GM12892 (cell line): Measurements from ENCODE around the gene MIP.
A peak's percentile ranks its signal among the peaks of the same experiment; 100 is the strongest.

Experiments used
- DNase-seq: peaks from one replicate; pipeline ENCODE4 v3.0.0; 2011; ENCODE audit not compliant: insufficient read length
- FAIRE-seq: peaks from 2 replicates; lab custom pipeline; 2011; peaks lifted over from hg19 to GRCh38; lab: Jason Lieb, UNC
- POLR2A ChIP-seq: IDR thresholded peaks from 2 replicates; pipeline ENCODE4 v1.6.1; 2011; ENCODE audit warnings: low read depth, low read length, control low read depth
- POLR2AphosphoS5 ChIP-seq: IDR thresholded peaks from 2 replicates; pipeline ENCODE4 v1.6.1; 2011; ENCODE audit warnings: low read depth, low read length, control low read depth
- TAF1 ChIP-seq: IDR thresholded peaks from 2 replicates; pipeline ENCODE4 v1.6.1; 2011; ENCODE audit warnings: low read depth, mild to moderate bottlenecking, control low read depth, low read length, borderline replicate concordance

The MIP gene

GRCh38 chr12:56479625-56480024 lies 25.2 kb upstream of the MIP start:
- FAIRE-seq (no peak), DNase-seq (no peak)
- TF ChIP-seq POLR2AphosphoS5: no peak
- no peak for TF ChIP-seq TAF1
- no peak for TF ChIP-seq POLR2A

GRCh38 chr12:56477521-56478225 lies 23.2 kb upstream of the MIP start:
- FAIRE-seq (no peak), DNase-seq (no peak)
- TF ChIP-seq TAF1 (no peak), POLR2A (peak; percentile 21; the same call in 1 of the 2 replicates)

DNA sequence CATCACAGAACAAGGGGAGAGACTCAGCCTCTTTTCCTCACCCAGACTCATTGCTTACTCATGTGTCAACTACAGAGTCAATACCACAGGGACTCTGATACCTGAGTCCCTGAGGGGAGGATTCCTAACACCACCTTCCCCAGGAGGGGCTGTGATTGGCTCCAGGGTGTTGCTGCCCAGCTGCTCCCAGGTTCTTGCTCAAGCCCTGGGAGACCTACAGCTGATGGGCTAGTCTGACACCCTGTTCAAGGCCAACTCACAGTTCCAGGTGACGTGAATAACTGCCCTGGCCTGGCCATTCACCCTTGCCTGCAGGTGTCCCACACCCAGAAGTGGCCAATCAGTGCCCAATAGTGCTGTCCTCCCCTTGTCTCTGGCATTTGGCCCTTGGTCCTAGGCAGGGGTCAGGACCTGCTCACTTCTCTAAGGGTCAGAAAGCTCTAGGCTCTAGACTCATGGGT lies 22.5 kb upstream of the MIP start:
- TF ChIP-seq POLR2AphosphoS5: no peak
- no peak for TF ChIP-seq POLR2A
- TF ChIP-seq TAF1: no peak
- no peak for FAIRE-seq
- no peak for DNase-seq

GRCh38 chr12:56476143-56476542 lies 21.7 kb upstream of the MIP start:
- no peak for TF ChIP-seq TAF1
- no peak for TF ChIP-seq POLR2A
- no peak for TF ChIP-seq POLR2AphosphoS5
- DNase-seq (no peak), FAIRE-seq (no peak)

- FAIRE-seq (no peak), DNase-seq (no peak)
- TF ChIP-seq POLR2A (0 out of 2 replicates have a peak, but pooled peaks have one; percentile 20), POLR2AphosphoS5 (0 out of 2 replicates have a peak, but pooled peaks have one; percentile 42), TAF1 (no peak)
Observed at GRCh38 chr12:56474389-56474788, 19.9 kb upstream of the MIP start.

DNA sequence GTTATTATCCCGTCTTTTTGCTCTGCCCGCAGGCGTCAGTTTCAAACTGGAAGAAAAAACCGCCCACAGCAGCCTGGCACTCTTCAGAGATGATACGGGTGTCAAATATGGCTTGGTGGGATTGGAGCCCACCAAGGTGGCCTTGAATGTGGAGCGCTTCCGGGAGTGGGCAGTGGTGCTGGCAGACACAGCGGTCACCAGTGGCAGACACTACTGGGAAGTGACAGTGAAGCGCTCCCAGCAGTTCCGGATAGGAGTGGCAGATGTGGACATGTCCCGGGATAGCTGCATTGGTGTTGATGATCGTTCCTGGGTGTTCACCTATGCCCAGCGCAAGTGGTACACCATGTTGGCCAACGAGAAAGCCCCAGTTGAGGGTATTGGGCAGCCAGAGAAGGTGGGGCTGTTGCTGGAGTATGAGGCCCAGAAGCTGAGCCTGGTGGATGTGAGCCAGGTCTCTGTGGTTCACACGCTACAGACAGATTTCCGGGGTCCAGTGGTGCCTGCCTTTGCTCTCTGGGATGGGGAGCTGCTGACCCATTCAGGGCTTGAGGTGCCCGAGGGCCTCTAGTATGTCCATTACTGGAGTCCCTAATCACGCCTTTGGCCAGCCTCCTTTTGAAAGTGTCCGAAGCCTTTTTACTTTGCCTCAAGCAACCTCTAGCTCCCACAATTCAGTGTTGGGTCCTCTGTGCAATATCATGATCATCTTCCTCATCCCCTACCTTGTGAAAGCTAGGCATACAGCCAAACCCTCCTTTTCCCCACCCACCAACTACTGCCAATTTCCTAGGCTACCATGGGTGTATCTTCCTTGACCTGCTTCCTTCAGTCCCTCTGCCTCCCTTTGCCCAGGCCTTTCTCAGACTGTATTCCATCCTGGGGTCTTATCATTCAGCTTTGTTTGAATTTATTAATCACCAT lies 14.8 kb upstream of the MIP start:
- FAIRE-seq: peak; percentile 17
- TF ChIP-seq POLR2A (no peak), POLR2AphosphoS5 (no peak), TAF1 (no peak)
- no peak for DNase-seq

DNA sequence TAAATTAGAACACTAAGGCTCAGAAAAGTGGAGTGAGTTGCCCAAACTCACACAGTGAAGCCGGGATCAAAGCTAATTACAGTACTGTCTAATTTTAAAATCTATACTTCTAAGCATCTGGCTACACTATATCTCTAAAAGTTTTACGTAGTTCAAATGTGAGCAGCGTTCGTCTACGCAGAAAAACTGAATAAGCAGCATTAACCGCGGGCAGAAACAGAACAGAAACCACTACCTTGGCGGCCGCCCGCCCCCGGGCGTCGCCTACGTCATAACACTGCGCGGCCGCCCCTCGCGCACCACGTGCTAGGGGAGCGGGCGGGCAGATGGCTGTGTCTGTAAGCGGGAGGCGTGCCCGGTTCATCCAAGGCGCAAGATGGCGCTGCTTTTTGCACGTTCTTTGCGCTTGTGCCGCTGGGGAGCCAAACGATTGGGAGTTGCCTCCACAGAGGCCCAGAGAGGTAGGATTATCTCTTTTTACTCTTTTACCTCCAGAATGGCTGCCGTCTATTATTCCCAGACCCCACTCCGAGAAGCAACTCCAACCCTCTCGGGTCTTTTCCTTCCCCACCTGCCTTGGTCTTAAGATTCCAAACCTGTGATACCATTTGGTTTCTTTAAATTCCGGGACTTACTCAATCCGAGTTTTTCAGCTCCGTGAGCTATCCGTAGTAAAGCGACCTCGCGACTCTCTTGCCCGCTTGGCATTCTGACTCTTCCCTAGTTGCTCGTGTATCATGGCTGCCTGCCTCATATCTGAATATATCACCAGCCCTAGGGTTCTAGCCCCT lies 14.0 kb upstream of the MIP start, which contains the start of gene SPRYD4:
TSS of gene SPRYD4 (plus strand) at position 363 of the 791 bp plus-strand sequence. CDS start at position 377, 14 bp downstream.
- FAIRE-seq: peak; percentile 93
- peak; percentile 80 for DNase-seq
- TF ChIP-seq POLR2AphosphoS5: peak; percentile 91
- TF ChIP-seq TAF1: peak; percentile 90
- peak; percentile 92 for TF ChIP-seq POLR2A

DNA sequence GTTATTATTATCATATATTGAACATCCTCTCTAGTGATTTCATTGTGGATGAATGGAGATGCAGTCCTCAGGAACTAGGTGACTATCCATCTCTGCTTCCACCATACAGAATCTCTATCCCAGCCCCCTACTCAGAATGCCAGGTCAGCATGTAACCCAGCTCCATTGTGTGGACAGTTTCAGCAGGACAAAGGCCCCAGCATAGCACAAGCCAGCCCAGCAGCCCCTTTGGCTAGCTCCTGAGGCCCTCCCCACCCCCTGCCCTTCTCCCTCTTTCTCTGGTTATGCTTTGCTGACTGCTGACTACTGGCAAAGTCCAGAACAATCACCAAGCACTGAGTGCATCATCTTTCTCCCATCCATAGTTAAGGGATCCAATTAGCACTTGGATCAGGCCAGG lies 8.1 kb upstream of the MIP start:
- FAIRE-seq (no peak), DNase-seq (no peak)
- TF ChIP-seq TAF1: no peak
- TF ChIP-seq POLR2AphosphoS5: no peak
- TF ChIP-seq POLR2A: no peak

- FAIRE-seq (no peak), DNase-seq (no peak)
- no peak for TF ChIP-seq POLR2A
Observed at GRCh38 chr12:56461235-56462159, 7.0 kb upstream of the MIP start.

- no peak for FAIRE-seq
- DNase-seq: no peak
- TF ChIP-seq POLR2A: no peak
- TF ChIP-seq TAF1: no peak
- no peak for TF ChIP-seq POLR2AphosphoS5
Observed at GRCh38 chr12:56457817-56458216, 3.4 kb upstream of the MIP start.

DNA sequence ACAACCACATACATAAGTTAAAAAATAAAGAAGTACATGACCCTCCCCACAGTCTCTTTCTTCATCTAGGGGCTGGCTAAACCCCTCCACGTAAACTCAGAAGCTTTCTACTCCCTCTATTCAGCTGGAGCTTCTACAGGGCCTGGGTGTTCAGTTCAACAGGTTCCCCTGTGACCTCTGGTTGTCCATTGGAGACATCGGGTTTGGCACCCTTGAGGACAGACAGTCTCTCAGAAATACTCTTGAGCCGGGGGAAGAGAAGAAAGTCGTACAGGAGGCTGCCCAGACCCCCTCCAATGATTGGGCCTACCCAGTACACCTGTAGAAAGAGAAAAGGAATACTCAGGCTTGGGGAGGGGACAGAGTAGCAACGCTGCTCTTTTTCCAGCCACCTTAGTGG lies 3.3 kb downstream of the MIP start:
- FAIRE-seq (no peak), DNase-seq (no peak)
- no peak for TF ChIP-seq POLR2AphosphoS5
- no peak for TF ChIP-seq TAF1
- no peak for TF ChIP-seq POLR2A
